GM12891 (cell line): Measurements from ENCODE around the gene ARG2.
"Not testable (repeated sequence)": the region's sequence is repeated elsewhere in the genome, so short reads cannot be mapped to it uniquely, and the experiment has no call there.

Experiments used
- DNase-seq: peaks from one replicate; pipeline ENCODE4 v3.0.0; 2011; ENCODE audit warnings: low spot score; ENCODE audit not compliant: insufficient read length
- FAIRE-seq: peaks from 2 replicates; lab custom pipeline; 2011; peaks lifted over from hg19 to GRCh38; lab: Jason Lieb, UNC
- PAX5 ChIP-seq: IDR thresholded peaks from 2 replicates; pipeline ENCODE4 v1.6.1; 2011; ENCODE audit warnings: low read length, moderate library complexity, mild to moderate bottlenecking; ENCODE audit not compliant: insufficient read depth, severe bottlenecking
- POLR2A ChIP-seq: IDR thresholded peaks from 2 replicates; pipeline ENCODE4 v1.6.1; 2011; ENCODE audit warnings: low read depth, low read length, control low read depth
- POLR2AphosphoS5 ChIP-seq: IDR thresholded peaks from 2 replicates; pipeline ENCODE4 v1.6.1; 2011; ENCODE audit warnings: low read depth, low read length, control low read depth
- POU2F2 ChIP-seq: IDR thresholded peaks from 2 replicates; pipeline ENCODE4 v1.6.1; 2011; ENCODE audit warnings: low read depth, mild to moderate bottlenecking, control low read depth, low read length, moderate library complexity
- SPI1 ChIP-seq: IDR thresholded peaks from 2 replicates; pipeline ENCODE4 v1.6.1; 2011; ENCODE audit warnings: low read depth, low read length, control low read depth
- TAF1 ChIP-seq: IDR thresholded peaks from 2 replicates; pipeline ENCODE4 v1.6.1; 2011; ENCODE audit warnings: low read depth, low read length, control low read depth

The ARG2 gene

DNA sequence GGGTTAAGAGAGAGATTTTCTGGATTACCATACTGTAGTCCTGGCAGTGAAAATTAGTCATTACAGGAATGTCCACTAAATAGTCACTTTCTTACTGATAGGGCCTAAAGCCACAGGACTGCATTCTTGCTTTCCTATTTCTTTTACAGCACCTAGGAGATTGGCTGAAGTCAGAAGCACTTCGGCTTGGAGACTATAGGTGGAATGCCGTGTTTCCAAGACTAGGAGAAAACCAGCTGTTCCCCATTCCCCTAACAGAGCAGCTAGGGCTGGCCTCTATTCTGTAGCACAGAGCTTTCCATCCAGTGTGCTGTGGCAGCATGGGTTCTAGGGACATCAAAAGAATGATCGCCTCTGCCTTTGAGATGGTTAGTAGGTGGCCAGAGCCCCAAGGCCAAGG lies 34.7 kb upstream of the ARG2 start:
- DNase-seq (no peak), FAIRE-seq (no peak)
- TF ChIP-seq SPI1 (no peak), POLR2AphosphoS5 (no peak), POLR2A (no peak), TAF1 (no peak)

DNA sequence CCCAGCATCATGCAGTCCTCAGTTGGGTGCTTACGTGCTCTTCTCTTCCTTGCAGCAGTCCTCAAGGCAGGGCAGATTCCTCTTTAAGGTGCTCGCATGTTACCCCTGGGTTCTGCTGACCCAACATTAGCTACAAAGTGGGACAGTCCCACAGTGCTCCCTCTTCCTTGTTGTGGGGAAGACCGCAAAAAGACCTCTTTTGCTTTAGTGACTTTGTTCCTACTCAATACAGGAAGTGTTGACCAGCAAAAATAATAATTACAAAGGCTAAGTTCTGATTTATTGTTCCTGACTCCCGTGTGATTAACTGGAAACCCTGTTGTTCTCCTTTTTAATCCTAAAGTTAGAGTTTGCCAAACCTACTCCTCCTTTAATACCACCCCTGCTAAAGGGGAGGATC lies 33.4 kb upstream of the ARG2 start:
- FAIRE-seq (no peak), DNase-seq (no peak)
- TF ChIP-seq SPI1 (0 out of 2 replicates have a peak, but pooled peaks have one; percentile 10), POLR2A (no peak), POU2F2 (no peak), POLR2AphosphoS5 (no peak), PAX5 (no peak), TAF1 (no peak)

DNA sequence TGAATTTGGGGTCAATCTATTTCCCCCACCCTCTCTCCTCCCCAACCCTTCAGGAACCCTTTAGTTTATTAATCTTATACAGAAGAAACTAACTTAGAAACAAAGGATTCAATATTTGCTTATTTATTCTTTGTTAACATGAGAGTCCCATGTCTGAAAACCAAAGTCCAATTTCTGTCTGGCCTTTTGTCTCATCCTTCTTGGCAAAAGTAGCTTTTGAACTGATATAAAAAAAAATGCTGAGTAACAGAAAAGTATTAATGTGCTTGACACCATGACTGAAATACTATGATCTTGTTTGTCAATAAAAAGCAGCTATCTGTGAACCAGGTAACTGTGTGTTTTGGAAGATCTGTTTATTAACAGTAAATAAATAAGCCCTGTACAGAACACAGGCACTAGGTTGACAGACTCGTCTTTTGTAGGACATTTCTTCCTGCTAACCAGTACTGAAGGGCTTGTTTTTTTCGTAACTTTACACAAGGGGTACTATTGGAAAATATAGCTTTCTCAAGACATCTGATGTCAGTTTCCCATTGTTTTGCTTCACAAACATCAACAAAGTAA lies 30.4 kb upstream of the ARG2 start:
- DNase-seq (no peak), FAIRE-seq (no peak)
- no peak for TF ChIP-seq POU2F2
- no peak for TF ChIP-seq SPI1
- no peak for TF ChIP-seq POLR2AphosphoS5
- no peak for TF ChIP-seq TAF1

DNA sequence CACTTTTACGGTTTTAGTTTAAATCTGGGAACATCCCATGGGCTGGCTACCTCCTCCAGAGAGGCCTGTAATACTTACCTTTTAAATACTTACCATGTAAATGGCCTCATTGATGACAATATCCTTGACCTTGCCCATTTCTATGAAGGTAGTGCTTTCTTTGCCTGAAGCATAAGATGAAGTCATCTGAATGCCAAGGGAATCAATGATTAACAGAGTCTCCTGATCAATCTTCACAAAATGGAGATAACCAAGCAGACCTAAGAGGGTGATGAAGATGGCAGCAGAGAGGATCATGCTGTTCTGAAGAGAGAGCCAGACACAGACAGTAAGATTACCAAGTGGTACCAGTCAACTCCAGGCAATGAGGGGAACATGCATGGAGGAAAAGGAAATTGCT lies 26.1 kb upstream of the ARG2 start:
- not testable (repeated sequence) for DNase-seq
- peak; percentile 58 for FAIRE-seq

DNA sequence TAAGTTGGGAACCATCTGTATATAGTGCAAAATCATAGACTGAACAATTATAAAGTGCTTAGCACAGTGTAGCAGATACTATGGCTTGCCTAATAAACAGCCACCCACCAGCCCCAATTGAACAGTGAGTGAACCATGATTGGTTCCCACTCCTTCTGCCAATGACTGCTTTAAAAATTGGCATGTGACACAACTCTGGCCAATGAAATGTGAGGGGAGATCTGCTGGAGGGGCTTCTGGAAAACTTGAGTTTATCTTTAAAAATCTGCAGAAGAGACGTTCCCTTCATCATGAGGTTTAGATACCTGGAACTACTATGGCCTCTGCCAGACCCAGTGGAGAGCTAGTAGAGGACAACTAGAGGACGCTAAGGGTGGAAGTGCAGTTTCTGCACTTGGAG lies 24.3 kb upstream of the ARG2 start:
- FAIRE-seq (no peak), DNase-seq (no peak)
- TF ChIP-seq TAF1 (no peak), POU2F2 (no peak), PAX5 (no peak), SPI1 (no peak), POLR2AphosphoS5 (no peak), POLR2A (no peak)

DNA sequence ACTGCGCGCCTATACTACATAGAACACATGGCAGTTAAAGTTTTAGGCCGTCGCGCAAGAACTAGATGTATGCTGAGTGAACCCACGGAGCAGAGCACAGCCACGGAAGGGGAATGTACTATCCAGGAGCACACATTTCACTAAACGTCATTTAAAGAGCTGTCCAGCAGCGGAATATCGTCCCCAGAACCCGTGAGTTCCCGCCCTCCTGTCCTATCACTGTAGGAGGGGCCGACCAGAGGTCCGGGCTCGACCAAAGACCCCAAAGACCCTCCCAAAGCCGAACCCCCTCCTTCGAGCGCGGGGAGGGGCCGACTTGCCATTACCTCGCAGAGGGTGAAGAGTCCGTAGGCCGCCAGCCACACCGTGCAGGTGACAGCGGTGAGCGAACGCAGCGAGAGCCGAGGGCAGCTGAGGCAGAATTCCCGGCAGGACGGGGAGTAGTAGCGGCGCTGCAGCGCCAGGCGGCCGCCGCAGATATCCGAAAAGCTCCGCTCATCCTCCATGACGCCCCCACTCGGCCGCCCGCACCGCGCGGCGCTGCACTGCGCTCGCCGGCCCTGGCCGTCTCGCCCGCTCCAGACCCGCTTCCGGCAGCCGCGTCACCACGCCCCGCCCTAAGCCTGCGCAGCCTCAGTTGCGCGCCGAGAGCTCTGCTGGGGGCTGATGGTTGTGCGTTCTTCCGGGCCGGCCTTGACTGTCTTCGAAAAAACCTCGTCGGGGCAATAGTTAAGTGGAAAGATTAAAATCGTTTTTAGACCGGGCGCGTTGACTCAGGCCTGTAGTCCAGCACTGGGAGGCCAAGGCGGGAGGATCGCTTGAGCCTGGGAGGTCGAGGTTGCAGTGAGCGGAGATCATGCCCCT lies 19.8 kb upstream of the ARG2 start, which contains the start of gene PIGH:
TSS of gene PIGH (minus strand) at position 571 of the 864 bp plus-strand sequence. CDS start at position 506, 65 bp downstream.
- FAIRE-seq (peak; percentile 100), DNase-seq (peak; percentile 90)
- TF ChIP-seq POLR2A (peak; percentile 75), TAF1 (0 out of 2 replicates have a peak, but pooled peaks have one; percentile 30), POU2F2 (no peak), PAX5 (peak; percentile 42), SPI1 (no peak), POLR2AphosphoS5 (peak; percentile 33; the same call in 1 of the 2 replicates)

DNA sequence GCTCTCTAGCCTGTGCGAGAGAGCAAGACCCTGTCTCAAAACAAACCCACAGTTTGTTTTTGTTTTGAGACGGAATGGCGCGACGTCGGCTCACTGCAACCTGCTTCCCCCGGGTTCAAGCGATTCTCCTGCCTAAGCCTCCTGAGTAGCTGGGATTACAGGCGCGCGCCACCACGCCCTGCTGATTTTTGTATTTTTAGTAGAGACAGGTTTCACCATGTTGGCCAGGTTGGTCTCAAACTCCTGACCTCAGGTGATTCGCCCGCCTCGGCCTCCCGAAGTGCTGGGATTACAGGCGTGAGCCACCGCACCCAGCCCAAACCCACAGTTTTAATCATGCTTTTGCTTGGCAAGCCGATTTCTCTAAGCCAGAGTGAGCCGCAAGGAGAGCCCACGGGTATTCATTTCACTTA lies 19.2 kb upstream of the ARG2 start:
- FAIRE-seq, DNase-seq: not testable (repeated sequence)

DNA sequence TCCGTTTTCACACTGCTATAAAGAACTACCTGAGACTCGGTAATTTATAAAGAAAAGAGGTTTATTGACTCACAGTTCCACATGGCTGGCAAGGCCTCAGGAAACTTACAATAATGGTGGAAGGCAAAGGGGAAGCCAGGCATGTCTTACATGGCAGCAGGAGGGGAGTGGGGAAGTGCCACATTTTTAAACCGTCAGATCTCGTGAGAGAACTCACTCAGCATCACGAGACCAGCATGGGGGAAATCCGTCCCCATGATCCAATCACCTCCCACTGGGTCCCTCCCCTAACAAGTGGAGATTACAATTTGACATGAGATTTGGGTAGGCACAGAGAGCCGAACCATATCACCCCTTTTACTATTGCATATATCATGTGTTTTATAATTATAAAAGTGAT lies 17.6 kb upstream of the ARG2 start:
- DNase-seq (no peak), FAIRE-seq (no peak)
- TF ChIP-seq POLR2AphosphoS5: no peak
- peak; percentile 25; the same call in 1 of the 2 replicates for TF ChIP-seq SPI1

DNA sequence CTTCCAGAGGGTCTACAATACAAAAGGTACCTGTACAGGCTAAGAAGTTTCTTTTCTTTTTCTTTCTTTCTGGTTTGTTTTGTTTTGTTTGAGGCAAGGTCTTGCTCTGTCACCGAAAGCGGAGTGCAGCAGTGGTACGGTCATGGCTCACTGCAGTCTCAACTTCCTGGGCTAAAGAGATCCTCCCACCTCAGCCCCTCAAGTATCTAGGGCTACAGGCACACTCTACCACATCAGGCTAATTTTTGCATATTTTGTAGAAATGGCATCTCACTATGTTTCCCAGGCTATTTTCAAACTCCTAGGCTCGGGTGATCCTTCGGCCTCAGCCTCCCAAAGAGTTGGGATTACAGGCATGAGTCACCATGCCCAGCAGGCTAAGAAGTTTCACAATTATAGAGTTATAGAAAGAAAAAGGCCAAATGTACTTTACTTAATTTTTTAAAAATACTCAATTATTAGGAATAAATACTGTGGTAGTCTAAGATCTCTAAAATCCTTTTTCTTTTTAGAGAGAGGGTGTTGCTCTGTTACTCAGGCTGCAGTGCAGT lies 16.6 kb upstream of the ARG2 start:
- FAIRE-seq (peak; percentile 97), DNase-seq (no peak)
- no peak for TF ChIP-seq POLR2AphosphoS5
- TF ChIP-seq PAX5: peak; percentile 81
- TF ChIP-seq POU2F2: peak; percentile 70; the same call in 1 of the 2 replicates

DNA sequence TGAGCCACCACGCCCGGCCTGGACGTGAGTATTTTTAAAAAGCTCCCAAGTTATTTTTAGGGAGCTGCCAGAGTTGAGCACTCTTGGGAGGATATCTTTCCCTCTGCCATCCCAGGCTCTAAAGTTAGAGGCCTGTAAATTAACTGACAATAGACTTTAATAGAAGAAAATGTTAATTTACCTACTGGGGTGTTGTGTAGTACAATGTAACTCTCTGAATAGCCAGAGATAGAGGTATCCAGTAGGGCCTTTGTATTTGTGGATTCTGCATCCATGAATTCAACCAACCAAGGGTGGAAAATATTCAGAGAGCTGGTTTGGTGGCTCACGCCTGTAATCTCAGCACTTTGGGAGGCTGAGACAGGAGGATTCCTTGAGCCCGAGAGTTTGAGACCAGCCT lies 12.1 kb upstream of the ARG2 start:
- DNase-seq: no peak
- no peak for FAIRE-seq
- TF ChIP-seq POU2F2: no peak
- TF ChIP-seq SPI1: no peak
- no peak for TF ChIP-seq PAX5
- TF ChIP-seq TAF1: no peak
- TF ChIP-seq POLR2AphosphoS5: no peak
- TF ChIP-seq POLR2A: no peak
